GM23338 (cell line): ENCODE data around the gene LTN1. TPM values are rescaled to one million over a fixed set of nuclear protein-coding genes. Genes with fewer than 3 reads are reported as not detected.

Source experiments
- ATAC-seq: fragments of 200-7000 bp; cut with Tn5 transposase; 3 replicates; pipeline ENCODE4 v1.9.1; 2020
- DNase-seq: peaks from one replicate; pipeline ENCODE4 v3.0.0-alpha.2; 2015; ENCODE audit warnings: low spot score
- H2AFZ ChIP-seq: fragments of 200-600 bp; sonication (generic); 2 replicates; pipeline ENCODE4 v1.8.0; 2016; ENCODE audit warnings: antibody characterized with exemption, mild to moderate bottlenecking, moderate library complexity
- H3F3A ChIP-seq: fragments of 200-600 bp; sonication (generic); replicated peaks from 2 replicates; pipeline ENCODE4 v1.8.0; 2017; ENCODE audit warnings: antibody characterized with exemption, mixed run types, low read depth
- H3K27ac ChIP-seq: fragments of 200-600 bp; sonication (generic); 2 replicates; pipeline ENCODE4 v1.6.1; 2016; ENCODE audit warnings: low read depth
- H3K27me3 ChIP-seq: fragments of 200-600 bp; sonication (generic); 2 replicates; pipeline ENCODE4 v1.8.0; 2016; ENCODE audit warnings: mild to moderate bottlenecking, mixed run types, moderate library complexity; ENCODE audit not compliant: insufficient read depth
- H3K36me3 ChIP-seq: fragments of 200-600 bp; sonication (generic); 2 replicates; pipeline ENCODE4 v1.8.0; 2016; ENCODE audit warnings: mild to moderate bottlenecking; ENCODE audit not compliant: insufficient read depth
- H3K4me1 ChIP-seq: fragments of 200-600 bp; sonication (generic); 2 replicates; pipeline ENCODE4 v1.8.0; 2016; ENCODE audit warnings: mild to moderate bottlenecking, moderate library complexity; ENCODE audit not compliant: insufficient read depth
- H3K4me2 ChIP-seq: fragments of 200-600 bp; sonication (generic); 2 replicates; pipeline ENCODE4 v1.7.1; 2017; ENCODE audit warnings: mixed run types
- H3K4me3 ChIP-seq: fragments of 200-600 bp; sonication (generic); 2 replicates; pipeline ENCODE4 v1.6.1; 2016; ENCODE audit warnings: mixed run types
- H3K79me2 ChIP-seq: fragments of 200-600 bp; sonication (generic); replicated peaks from 2 replicates; pipeline ENCODE4 v1.8.0; 2017; ENCODE audit warnings: mild to moderate bottlenecking; ENCODE audit not compliant: insufficient read depth
- H3K9me2 ChIP-seq: fragments of 200-600 bp; sonication (generic); 2 replicates; pipeline ENCODE4 v1.8.0; 2017; ENCODE audit not compliant: insufficient read depth
- H4K20me1 ChIP-seq: fragments of 200-600 bp; sonication (generic); replicated peaks from 2 replicates; pipeline ENCODE4 v1.8.0; 2017; ENCODE audit warnings: mild to moderate bottlenecking; ENCODE audit not compliant: insufficient read depth
- H3K27ac Mint-ChIP-seq: 2 replicates; pipeline ENCODE4 v1.8.0; 2020; ENCODE audit warnings: inconsistent platforms, mild to moderate bottlenecking, moderate library complexity, mixed read lengths
- H3K27me3 Mint-ChIP-seq: 3 replicates; pipeline ENCODE4 v1.8.0; 2022; ENCODE audit warnings: low read depth, mild to moderate bottlenecking, moderate library complexity, mixed read lengths, inconsistent platforms; ENCODE audit not compliant: insufficient read depth, poor library complexity
- H3K36me3 Mint-ChIP-seq: 3 replicates; pipeline ENCODE4 v1.8.0; 2021; ENCODE audit warnings: low read depth, mild to moderate bottlenecking, inconsistent platforms, moderate library complexity, mixed read lengths
- H3K4me1 Mint-ChIP-seq: 3 replicates; pipeline ENCODE4 v1.8.0; 2020; ENCODE audit warnings: mild to moderate bottlenecking, inconsistent platforms, mixed read lengths
- H3K4me3 Mint-ChIP-seq: 3 replicates; pipeline ENCODE4 v1.8.0; 2021; ENCODE audit warnings: moderate library complexity, mild to moderate bottlenecking, inconsistent platforms, mixed read lengths
- H3K9me3 Mint-ChIP-seq: 3 replicates; pipeline ENCODE4 v1.8.0; 2020; ENCODE audit warnings: moderate library complexity, mild to moderate bottlenecking, inconsistent platforms, mixed read lengths
- CREB1 ChIP-seq: fragments of 250-450 bp; sonication (Bioruptor Pico); IDR thresholded peaks from 2 replicates; pipeline ENCODE4 v1.5.0; 2020; ENCODE audit warnings: low read depth, mild to moderate bottlenecking, moderate library complexity
- EZH2 ChIP-seq: fragments of 200-600 bp; sonication (generic); IDR thresholded peaks from one replicate; pipeline ENCODE4 v1.8.0; 2017; ENCODE audit warnings: antibody characterized with exemption, mild to moderate bottlenecking, low read depth; ENCODE audit not compliant: unreplicated experiment
- EZH2phosphoT487 ChIP-seq: fragments of 200-600 bp; sonication (generic); IDR thresholded peaks from one replicate; pipeline ENCODE4 v1.8.1; 2018; ENCODE audit warnings: antibody characterized with exemption; ENCODE audit not compliant: unreplicated experiment
- JUNB ChIP-seq: IDR thresholded peaks from one replicate; pipeline ENCODE4 v1.6.1; 2016; ENCODE audit warnings: antibody characterized with exemption; ENCODE audit not compliant: unreplicated experiment
- NANOG ChIP-seq: IDR thresholded peaks from 2 replicates; pipeline ENCODE4 v1.6.1; 2016; ENCODE audit warnings: antibody characterized with exemption, borderline replicate concordance
- POLR2AphosphoS5 ChIP-seq: IDR thresholded peaks from 2 replicates; pipeline ENCODE4 v1.6.1; 2016; ENCODE audit warnings: antibody characterized with exemption, low read depth
- STAT1 ChIP-seq: IDR thresholded peaks from one replicate; pipeline ENCODE4 v1.6.1; 2016; ENCODE audit warnings: antibody characterized with exemption; ENCODE audit not compliant: unreplicated experiment
- ZNF114 ChIP-seq: fragments of 250-450 bp; sonication (Bioruptor Pico); IDR thresholded peaks from 2 replicates; pipeline ENCODE4 v1.5.0; 2020; ENCODE audit warnings: mild to moderate bottlenecking, moderate library complexity
- ZNF331 ChIP-seq: fragments of 250-450 bp; sonication (Bioruptor Pico); IDR thresholded peaks from 2 replicates; pipeline ENCODE4 v1.5.0; 2020; ENCODE audit warnings: low read depth, mild to moderate bottlenecking, moderate library complexity
- polyA plus RNA-seq: library from polyadenylated mRNA; unstranded; fragments of >200 nt; fragmentation: Nextera tagmentation; extraction: Ambion mirVana; gene quantifications from 2 replicates; pipeline ENCODE4 v1.2.1, GENCODE V29; 2016
- total RNA-seq: library from RNA; depleted of rRNA; stranded (reverse); fragments of >200 nt; shearing (Covaris generic); gene quantifications from 2 replicates; pipeline ENCODE4 v1.2.3, GENCODE V29; 2014
- TF ChIP-seq, protein P1 (sequence below): IDR thresholded peaks from one replicate; pipeline ENCODE4 v1.6.1; 2018; ENCODE audit warnings: antibody characterized with exemption; ENCODE audit not compliant: unreplicated experiment
- TF ChIP-seq, protein P2 (sequence below): fragments of 250-450 bp; sonication (Bioruptor Pico); IDR thresholded peaks from 2 replicates; pipeline ENCODE4 v1.5.0; 2020; ENCODE audit warnings: mild to moderate bottlenecking, moderate library complexity
- TF ChIP-seq, protein P3 (sequence below): IDR thresholded peaks from 2 replicates; pipeline ENCODE4 v1.6.1; 2016; ENCODE audit warnings: antibody characterized with exemption

LTN1 gene
- total and polyA plus RNA-seq, 2 experiments from 2014 or later, result 11.1 to 26.1 TPM

DNA sequence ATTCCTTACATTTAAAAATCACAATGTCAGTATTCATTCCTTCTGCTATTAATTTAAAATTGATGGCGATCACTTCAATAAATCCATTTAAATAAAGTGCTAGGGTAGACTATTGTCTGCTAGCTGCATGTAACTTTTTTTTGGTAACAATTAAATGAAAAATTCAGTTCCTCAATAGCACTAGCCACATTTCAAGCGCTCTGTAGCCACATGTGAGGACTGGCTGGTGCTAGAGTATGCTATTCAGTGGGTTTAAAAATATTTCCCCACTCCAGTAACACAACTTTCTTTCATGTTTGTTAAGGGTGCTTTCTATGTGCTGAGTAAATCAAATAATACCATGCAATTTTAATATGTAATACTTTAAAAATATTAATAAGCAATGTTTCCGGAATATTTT lies 108.2 kb downstream of the LTN1 start (continued):
- TF ChIP-seq, protein P1, sequence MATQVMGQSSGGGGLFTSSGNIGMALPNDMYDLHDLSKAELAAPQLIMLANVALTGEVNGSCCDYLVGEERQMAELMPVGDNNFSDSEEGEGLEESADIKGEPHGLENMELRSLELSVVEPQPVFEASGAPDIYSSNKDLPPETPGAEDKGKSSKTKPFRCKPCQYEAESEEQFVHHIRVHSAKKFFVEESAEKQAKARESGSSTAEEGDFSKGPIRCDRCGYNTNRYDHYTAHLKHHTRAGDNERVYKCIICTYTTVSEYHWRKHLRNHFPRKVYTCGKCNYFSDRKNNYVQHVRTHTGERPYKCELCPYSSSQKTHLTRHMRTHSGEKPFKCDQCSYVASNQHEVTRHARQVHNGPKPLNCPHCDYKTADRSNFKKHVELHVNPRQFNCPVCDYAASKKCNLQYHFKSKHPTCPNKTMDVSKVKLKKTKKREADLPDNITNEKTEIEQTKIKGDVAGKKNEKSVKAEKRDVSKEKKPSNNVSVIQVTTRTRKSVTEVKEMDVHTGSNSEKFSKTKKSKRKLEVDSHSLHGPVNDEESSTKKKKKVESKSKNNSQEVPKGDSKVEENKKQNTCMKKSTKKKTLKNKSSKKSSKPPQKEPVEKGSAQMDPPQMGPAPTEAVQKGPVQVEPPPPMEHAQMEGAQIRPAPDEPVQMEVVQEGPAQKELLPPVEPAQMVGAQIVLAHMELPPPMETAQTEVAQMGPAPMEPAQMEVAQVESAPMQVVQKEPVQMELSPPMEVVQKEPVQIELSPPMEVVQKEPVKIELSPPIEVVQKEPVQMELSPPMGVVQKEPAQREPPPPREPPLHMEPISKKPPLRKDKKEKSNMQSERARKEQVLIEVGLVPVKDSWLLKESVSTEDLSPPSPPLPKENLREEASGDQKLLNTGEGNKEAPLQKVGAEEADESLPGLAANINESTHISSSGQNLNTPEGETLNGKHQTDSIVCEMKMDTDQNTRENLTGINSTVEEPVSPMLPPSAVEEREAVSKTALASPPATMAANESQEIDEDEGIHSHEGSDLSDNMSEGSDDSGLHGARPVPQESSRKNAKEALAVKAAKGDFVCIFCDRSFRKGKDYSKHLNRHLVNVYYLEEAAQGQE, result no peak
- no peak for TF ChIP-seq POLR2AphosphoS5
- no peak for TF ChIP-seq ZNF114

DNA sequence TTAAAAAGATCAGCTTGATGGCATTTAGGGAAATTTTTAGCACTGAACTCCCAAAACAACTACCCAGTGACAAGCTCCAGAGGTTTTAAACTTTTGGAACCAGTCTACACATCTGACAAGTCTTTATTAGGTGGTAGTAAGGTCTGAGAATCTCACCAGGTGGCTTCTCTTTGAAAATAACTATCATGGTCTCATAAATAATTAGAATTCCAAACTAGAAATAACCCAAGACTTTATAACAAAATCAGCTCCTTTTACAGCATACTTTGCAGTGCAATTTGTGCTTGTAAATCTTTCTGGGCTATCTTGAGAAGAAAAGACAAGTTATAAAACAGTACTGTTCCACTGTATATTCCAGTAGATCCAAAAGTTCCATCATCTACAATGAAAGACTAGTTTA lies 108.7 kb downstream of the LTN1 start:
- H3K27me3 Mint-ChIP-seq, result peaks cover 6% of the 10 kb centered on the region
- ATAC-seq (no peak), DNase-seq (no peak)
- no peaks in the 10 kb centered on the region for H3K4me1 Mint-ChIP-seq
- Histone ChIP-seq H3F3A (no peaks in the 10 kb centered on the region), H3K27me3 (no peaks in the 10 kb centered on the region), H3K9me2 (no peaks in the 10 kb centered on the region), H3K79me2 (0 out of 2 replicates have a peak, but pooled peaks cover 2% of the 10 kb centered on the region), H3K4me2 (peak overlapping the region; percentile 80), H4K20me1 (no peaks in the 10 kb centered on the region), H3K27ac (no peak overlapping the region), H3K4me1 (no peaks in the 10 kb centered on the region), H3K4me3 (peak overlapping the region; percentile 72), H3K36me3 (peaks cover 7% of the 10 kb centered on the region; the same call in 1 of the 2 replicates), H2AFZ (no peak overlapping the region)
- H3K36me3 Mint-ChIP-seq, result peaks cover 13% of the 10 kb centered on the region; the same call in 2 of the 3 replicates
- H3K4me3 Mint-ChIP-seq, result peak overlapping the region; percentile 97
- no peak overlapping the region for H3K27ac Mint-ChIP-seq
- peaks cover 4% of the 10 kb centered on the region; the same call in 2 of the 3 replicates for H3K9me3 Mint-ChIP-seq
- TF ChIP-seq CREB1 (no peak), EZH2phosphoT487 (no peak), STAT1 (no peak), ZNF114 (no peak), ZNF331 (no peak), EZH2 (no peak), POLR2AphosphoS5 (no peak), NANOG (no peak), JUNB (no peak)
- TF ChIP-seq, protein P2, sequence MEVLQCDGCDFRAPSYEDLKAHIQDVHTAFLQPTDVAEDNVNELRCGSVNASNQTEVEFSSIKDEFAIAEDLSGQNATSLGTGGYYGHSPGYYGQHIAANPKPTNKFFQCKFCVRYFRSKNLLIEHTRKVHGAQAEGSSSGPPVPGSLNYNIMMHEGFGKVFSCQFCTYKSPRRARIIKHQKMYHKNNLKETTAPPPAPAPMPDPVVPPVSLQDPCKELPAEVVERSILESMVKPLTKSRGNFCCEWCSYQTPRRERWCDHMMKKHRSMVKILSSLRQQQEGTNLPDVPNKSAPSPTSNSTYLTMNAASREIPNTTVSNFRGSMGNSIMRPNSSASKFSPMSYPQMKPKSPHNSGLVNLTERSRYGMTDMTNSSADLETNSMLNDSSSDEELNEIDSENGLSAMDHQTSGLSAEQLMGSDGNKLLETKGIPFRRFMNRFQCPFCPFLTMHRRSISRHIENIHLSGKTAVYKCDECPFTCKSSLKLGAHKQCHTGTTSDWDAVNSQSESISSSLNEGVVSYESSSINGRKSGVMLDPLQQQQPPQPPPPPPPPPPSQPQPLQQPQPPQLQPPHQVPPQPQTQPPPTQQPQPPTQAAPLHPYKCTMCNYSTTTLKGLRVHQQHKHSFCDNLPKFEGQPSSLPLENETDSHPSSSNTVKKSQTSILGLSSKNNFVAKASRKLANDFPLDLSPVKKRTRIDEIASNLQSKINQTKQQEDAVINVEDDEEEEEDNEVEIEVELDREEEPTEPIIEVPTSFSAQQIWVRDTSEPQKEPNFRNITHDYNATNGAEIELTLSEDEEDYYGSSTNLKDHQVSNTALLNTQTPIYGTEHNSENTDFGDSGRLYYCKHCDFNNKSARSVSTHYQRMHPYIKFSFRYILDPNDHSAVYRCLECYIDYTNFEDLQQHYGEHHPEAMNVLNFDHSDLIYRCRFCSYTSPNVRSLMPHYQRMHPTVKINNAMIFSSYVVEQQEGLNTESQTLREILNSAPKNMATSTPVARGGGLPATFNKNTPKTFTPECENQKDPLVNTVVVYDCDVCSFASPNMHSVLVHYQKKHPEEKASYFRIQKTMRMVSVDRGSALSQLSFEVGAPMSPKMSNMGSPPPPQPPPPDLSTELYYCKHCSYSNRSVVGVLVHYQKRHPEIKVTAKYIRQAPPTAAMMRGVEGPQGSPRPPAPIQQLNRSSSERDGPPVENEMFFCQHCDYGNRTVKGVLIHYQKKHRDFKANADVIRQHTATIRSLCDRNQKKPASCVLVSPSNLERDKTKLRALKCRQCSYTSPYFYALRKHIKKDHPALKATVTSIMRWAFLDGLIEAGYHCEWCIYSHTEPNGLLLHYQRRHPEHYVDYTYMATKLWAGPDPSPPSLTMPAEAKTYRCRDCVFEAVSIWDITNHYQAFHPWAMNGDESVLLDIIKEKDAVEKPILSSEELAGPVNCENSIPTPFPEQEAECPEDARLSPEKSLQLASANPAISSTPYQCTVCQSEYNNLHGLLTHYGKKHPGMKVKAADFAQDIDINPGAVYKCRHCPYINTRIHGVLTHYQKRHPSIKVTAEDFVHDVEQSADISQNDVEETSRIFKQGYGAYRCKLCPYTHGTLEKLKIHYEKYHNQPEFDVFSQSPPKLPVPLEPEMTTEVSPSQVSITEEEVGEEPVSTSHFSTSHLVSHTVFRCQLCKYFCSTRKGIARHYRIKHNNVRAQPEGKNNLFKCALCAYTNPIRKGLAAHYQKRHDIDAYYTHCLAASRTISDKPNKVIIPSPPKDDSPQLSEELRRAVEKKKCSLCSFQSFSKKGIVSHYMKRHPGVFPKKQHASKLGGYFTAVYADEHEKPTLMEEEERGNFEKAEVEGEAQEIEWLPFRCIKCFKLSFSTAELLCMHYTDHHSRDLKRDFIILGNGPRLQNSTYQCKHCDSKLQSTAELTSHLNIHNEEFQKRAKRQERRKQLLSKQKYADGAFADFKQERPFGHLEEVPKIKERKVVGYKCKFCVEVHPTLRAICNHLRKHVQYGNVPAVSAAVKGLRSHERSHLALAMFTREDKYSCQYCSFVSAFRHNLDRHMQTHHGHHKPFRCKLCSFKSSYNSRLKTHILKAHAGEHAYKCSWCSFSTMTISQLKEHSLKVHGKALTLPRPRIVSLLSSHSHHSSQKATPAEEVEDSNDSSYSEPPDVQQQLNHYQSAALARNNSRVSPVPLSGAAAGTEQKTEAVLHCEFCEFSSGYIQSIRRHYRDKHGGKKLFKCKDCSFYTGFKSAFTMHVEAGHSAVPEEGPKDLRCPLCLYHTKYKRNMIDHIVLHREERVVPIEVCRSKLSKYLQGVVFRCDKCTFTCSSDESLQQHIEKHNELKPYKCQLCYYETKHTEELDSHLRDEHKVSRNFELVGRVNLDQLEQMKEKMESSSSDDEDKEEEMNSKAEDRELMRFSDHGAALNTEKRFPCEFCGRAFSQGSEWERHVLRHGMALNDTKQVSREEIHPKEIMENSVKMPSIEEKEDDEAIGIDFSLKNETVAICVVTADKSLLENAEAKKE (CRISPR knock-in tag), result no peak
- TF ChIP-seq, protein P3, sequence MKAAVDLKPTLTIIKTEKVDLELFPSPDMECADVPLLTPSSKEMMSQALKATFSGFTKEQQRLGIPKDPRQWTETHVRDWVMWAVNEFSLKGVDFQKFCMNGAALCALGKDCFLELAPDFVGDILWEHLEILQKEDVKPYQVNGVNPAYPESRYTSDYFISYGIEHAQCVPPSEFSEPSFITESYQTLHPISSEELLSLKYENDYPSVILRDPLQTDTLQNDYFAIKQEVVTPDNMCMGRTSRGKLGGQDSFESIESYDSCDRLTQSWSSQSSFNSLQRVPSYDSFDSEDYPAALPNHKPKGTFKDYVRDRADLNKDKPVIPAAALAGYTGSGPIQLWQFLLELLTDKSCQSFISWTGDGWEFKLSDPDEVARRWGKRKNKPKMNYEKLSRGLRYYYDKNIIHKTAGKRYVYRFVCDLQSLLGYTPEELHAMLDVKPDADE, result no peak
